ENCODE results near the gene SCN5A.

The SCN5A gene

GRCh38 chr3:38542401-38543298, 106.8 kb downstream of the SCN5A start:
- Histone ChIP-seq H3K9me3 (ENCODE audit: control insufficient read depth, insufficient read depth, low read length) (no peaks in the 10 kb centered on the region), H3K4me3 (ENCODE audit: low read length) (no peak overlapping the region), H3K27me3 (ENCODE audit: control insufficient read depth, insufficient read depth, low read length) (no peaks in the 10 kb centered on the region), H3K4me1 (ENCODE audit: control insufficient read depth, insufficient read depth, low read length) (no peaks in the 10 kb centered on the region; the same call in 1 of the 2 replicates), H3K36me3 (ENCODE audit: control insufficient read depth, insufficient read depth, low read length) (no peaks in the 10 kb centered on the region), H3K27ac (ENCODE audit: low read length) (no peak overlapping the region)
- no peak for DNase-seq (ENCODE audit: low read depth, low spot score)
- WGBS (ENCODE audit: insufficient coverage, insufficient read length): no CpG with 5 or more reads among the region's 16 CpGs

GRCh38 chr3:38541806-38542205, 107.7 kb downstream of the SCN5A start:
- Histone ChIP-seq H3K36me3 (ENCODE audit: control insufficient read depth, insufficient read depth, low read length) (no peaks in the 10 kb centered on the region), H3K27ac (ENCODE audit: low read length) (no peak overlapping the region), H3K27me3 (ENCODE audit: control insufficient read depth, insufficient read depth, low read length) (no peaks in the 10 kb centered on the region), H3K9me3 (ENCODE audit: control insufficient read depth, insufficient read depth, low read length) (no peaks in the 10 kb centered on the region), H3K4me1 (ENCODE audit: control insufficient read depth, insufficient read depth, low read length) (peaks cover 2% of the 10 kb centered on the region), H3K4me3 (ENCODE audit: low read length) (no peak overlapping the region)
- no peak for DNase-seq (ENCODE audit: low read depth, low spot score)
- no CpG with 5 or more reads among the region's 9 CpGs for WGBS (ENCODE audit: insufficient coverage, insufficient read length)

- H3K9me3 ChIP-seq (ENCODE audit: control insufficient read depth, insufficient read depth, low read length): no peaks in the 10 kb centered on the region
- no peak overlapping the region for H3K27ac ChIP-seq (ENCODE audit: low read length)
- H3K4me3 ChIP-seq (ENCODE audit: low read length): no peak overlapping the region
- no peaks in the 10 kb centered on the region for H3K27me3 ChIP-seq (ENCODE audit: control insufficient read depth, insufficient read depth, low read length)
- H3K4me1 ChIP-seq (ENCODE audit: control insufficient read depth, insufficient read depth, low read length): peaks cover 2% of the 10 kb centered on the region
- H3K36me3 ChIP-seq (ENCODE audit: control insufficient read depth, insufficient read depth, low read length): no peaks in the 10 kb centered on the region
- WGBS (ENCODE audit: insufficient coverage, insufficient read length): no CpG with 5 or more reads among the region's 8 CpGs
- DNase-seq (ENCODE audit: low read depth, low spot score): no peak
Measured at GRCh38 chr3:38538773-38539353, 110.6 kb downstream of the SCN5A start.

GRCh38 chr3:38536671-38537070, 112.8 kb downstream of the SCN5A start:
- no peak for DNase-seq (ENCODE audit: low read depth, low spot score)
- no CpG with 5 or more reads among the region's 3 CpGs for WGBS (ENCODE audit: insufficient coverage, insufficient read length)
- Histone ChIP-seq H3K27me3 (ENCODE audit: control insufficient read depth, insufficient read depth, low read length) (no peaks in the 10 kb centered on the region), H3K36me3 (ENCODE audit: control insufficient read depth, insufficient read depth, low read length) (no peaks in the 10 kb centered on the region), H3K9me3 (ENCODE audit: control insufficient read depth, insufficient read depth, low read length) (no peaks in the 10 kb centered on the region), H3K27ac (ENCODE audit: low read length) (no peak overlapping the region), H3K4me3 (ENCODE audit: low read length) (no peak overlapping the region), H3K4me1 (ENCODE audit: control insufficient read depth, insufficient read depth, low read length) (peaks cover 7% of the 10 kb centered on the region)

- H3K9me3 ChIP-seq (ENCODE audit: control insufficient read depth, insufficient read depth, low read length): no peaks in the 10 kb centered on the region
- H3K36me3 ChIP-seq (ENCODE audit: control insufficient read depth, insufficient read depth, low read length): no peaks in the 10 kb centered on the region
- no CpG with 5 or more reads among the region's 7 CpGs for WGBS (ENCODE audit: insufficient coverage, insufficient read length)
- H3K27ac ChIP-seq (ENCODE audit: low read length): no peak overlapping the region
- DNase-seq (ENCODE audit: low read depth, low spot score): no peak
- no peaks in the 10 kb centered on the region for H3K27me3 ChIP-seq (ENCODE audit: control insufficient read depth, insufficient read depth, low read length)
- no peak overlapping the region for H3K4me3 ChIP-seq (ENCODE audit: low read length)
- peaks cover 7% of the 10 kb centered on the region for H3K4me1 ChIP-seq (ENCODE audit: control insufficient read depth, insufficient read depth, low read length)
Measured at GRCh38 chr3:38534604-38535003, 114.9 kb downstream of the SCN5A start.

GRCh38 chr3:38534180-38534579, 115.3 kb downstream of the SCN5A start:
- no peak overlapping the region for H3K4me3 ChIP-seq (ENCODE audit: low read length)
- no CpG with 5 or more reads among the region's 2 CpGs for WGBS (ENCODE audit: insufficient coverage, insufficient read length)
- peaks cover 7% of the 10 kb centered on the region for H3K4me1 ChIP-seq (ENCODE audit: control insufficient read depth, insufficient read depth, low read length)
- DNase-seq (ENCODE audit: low read depth, low spot score): no peak
- no peak overlapping the region for H3K27ac ChIP-seq (ENCODE audit: low read length)
- no peaks in the 10 kb centered on the region for H3K9me3 ChIP-seq (ENCODE audit: control insufficient read depth, insufficient read depth, low read length)
- no peaks in the 10 kb centered on the region for H3K27me3 ChIP-seq (ENCODE audit: control insufficient read depth, insufficient read depth, low read length)
- H3K36me3 ChIP-seq (ENCODE audit: control insufficient read depth, insufficient read depth, low read length): no peaks in the 10 kb centered on the region

GRCh38 chr3:38533285-38533976, 116.1 kb downstream of the SCN5A start:
- no CpG with 5 or more reads among the region's 13 CpGs for WGBS (ENCODE audit: insufficient coverage, insufficient read length)
- no peak for DNase-seq (ENCODE audit: low read depth, low spot score)
- Histone ChIP-seq H3K4me3 (ENCODE audit: low read length) (no peak overlapping the region), H3K27ac (ENCODE audit: low read length) (no peak overlapping the region), H3K27me3 (ENCODE audit: control insufficient read depth, insufficient read depth, low read length) (no peaks in the 10 kb centered on the region), H3K36me3 (ENCODE audit: control insufficient read depth, insufficient read depth, low read length) (no peaks in the 10 kb centered on the region), H3K9me3 (ENCODE audit: control insufficient read depth, insufficient read depth, low read length) (no peaks in the 10 kb centered on the region), H3K4me1 (ENCODE audit: control insufficient read depth, insufficient read depth, low read length) (peaks cover 7% of the 10 kb centered on the region)

GRCh38 chr3:38532529-38532928, 117.0 kb downstream of the SCN5A start:
- no peak for DNase-seq (ENCODE audit: low read depth, low spot score)
- Histone ChIP-seq H3K4me3 (ENCODE audit: low read length) (no peak overlapping the region), H3K27me3 (ENCODE audit: control insufficient read depth, insufficient read depth, low read length) (no peaks in the 10 kb centered on the region; the same call in 1 of the 2 replicates), H3K4me1 (ENCODE audit: control insufficient read depth, insufficient read depth, low read length) (peaks cover 7% of the 10 kb centered on the region), H3K27ac (ENCODE audit: low read length) (no peak overlapping the region), H3K36me3 (ENCODE audit: control insufficient read depth, insufficient read depth, low read length) (no peaks in the 10 kb centered on the region), H3K9me3 (ENCODE audit: control insufficient read depth, insufficient read depth, low read length) (no peaks in the 10 kb centered on the region)
- no CpG with 5 or more reads among the region's 3 CpGs for WGBS (ENCODE audit: insufficient coverage, insufficient read length)

- DNase-seq (ENCODE audit: low read depth, low spot score): no peak
Measured at GRCh38 chr3:38528457-38528856, 121.0 kb downstream of the SCN5A start.

GRCh38 chr3:38526792-38527191, 122.7 kb downstream of the SCN5A start:
- H3K4me3 ChIP-seq (ENCODE audit: low read length): no peak overlapping the region
- DNase-seq (ENCODE audit: low read depth, low spot score): no peak
- WGBS (ENCODE audit: insufficient coverage, insufficient read length): no CpG with 5 or more reads among the region's 14 CpGs
- H3K36me3 ChIP-seq (ENCODE audit: control insufficient read depth, insufficient read depth, low read length): no peaks in the 10 kb centered on the region; the same call in 1 of the 2 replicates
- H3K9me3 ChIP-seq (ENCODE audit: control insufficient read depth, insufficient read depth, low read length): no peaks in the 10 kb centered on the region
- H3K27me3 ChIP-seq (ENCODE audit: control insufficient read depth, insufficient read depth, low read length): no peaks in the 10 kb centered on the region; the same call in 1 of the 2 replicates
- H3K4me1 ChIP-seq (ENCODE audit: control insufficient read depth, insufficient read depth, low read length): no peaks in the 10 kb centered on the region
- no peak overlapping the region for H3K27ac ChIP-seq (ENCODE audit: low read length)

More at GRCh38 chr3:38528457-38528856, 121.0 kb downstream of the SCN5A start:
- no CpG with 5 or more reads among the region's 1 CpG for WGBS (ENCODE audit: insufficient coverage, insufficient read length)
- Histone ChIP-seq H3K4me3 (ENCODE audit: low read length) (no peak overlapping the region), H3K36me3 (ENCODE audit: control insufficient read depth, insufficient read depth, low read length) (no peaks in the 10 kb centered on the region; the same call in 1 of the 2 replicates), H3K27ac (ENCODE audit: low read length) (no peak overlapping the region), H3K9me3 (ENCODE audit: control insufficient read depth, insufficient read depth, low read length) (no peaks in the 10 kb centered on the region), H3K27me3 (ENCODE audit: control insufficient read depth, insufficient read depth, low read length) (no peaks in the 10 kb centered on the region; the same call in 1 of the 2 replicates), H3K4me1 (ENCODE audit: control insufficient read depth, insufficient read depth, low read length) (peaks cover 5% of the 10 kb centered on the region)

Measured in iPS DF 6.9 (cell line).